ENCODE results near the gene PPP1CA. TPM values are rescaled to one million over a fixed set of nuclear protein-coding genes. Genes with fewer than 3 reads are reported as not detected.
A peak's percentile ranks its signal among the peaks of the same experiment; 100 is the strongest.

PPP1CA gene
- total RNA-seq, 1 donor from 2014 or later: 241 TPM

DNA sequence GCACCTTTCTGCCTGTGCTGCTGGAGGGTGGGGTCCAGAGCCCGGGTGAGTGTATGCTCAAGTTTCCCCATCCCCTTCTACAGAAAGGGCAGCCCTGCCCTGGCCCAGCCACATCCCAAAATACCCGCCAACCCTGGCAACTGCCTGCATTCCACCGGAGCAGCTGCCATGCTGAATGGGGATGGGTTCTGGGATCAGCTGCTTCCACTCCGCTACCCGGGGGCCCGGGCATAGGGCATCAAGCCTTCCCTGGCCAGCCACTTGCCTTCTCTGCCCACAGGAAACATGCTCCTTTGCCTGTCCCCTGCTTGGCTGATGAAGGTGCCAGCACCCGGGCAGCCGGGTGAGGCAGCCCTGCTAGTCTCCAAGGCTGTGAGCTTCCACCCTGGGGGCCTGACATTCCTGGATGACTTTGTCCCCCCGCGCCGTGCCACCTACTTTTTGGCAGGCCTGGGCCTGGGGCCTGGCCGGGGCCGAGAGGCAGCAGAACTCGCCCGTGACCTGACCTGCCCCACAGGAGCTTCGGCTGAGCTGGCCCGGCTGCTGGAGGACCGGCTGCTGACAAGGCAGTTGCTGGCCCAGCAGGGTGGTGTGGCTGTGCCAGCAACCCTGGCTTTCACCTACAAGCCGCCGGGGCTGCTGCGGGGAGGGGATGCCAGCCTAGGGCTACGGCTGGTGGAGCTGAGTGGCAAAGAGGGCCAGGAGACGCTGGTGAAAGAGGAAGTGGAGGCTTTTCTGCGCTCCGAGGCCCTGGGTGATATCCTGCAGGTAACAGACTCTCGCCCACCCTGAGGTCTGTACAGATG lies 17.0 kb upstream of the PPP1CA start:
- peak; percentile 97 for DNase-seq (ENCODE audit: low read depth)

DNA sequence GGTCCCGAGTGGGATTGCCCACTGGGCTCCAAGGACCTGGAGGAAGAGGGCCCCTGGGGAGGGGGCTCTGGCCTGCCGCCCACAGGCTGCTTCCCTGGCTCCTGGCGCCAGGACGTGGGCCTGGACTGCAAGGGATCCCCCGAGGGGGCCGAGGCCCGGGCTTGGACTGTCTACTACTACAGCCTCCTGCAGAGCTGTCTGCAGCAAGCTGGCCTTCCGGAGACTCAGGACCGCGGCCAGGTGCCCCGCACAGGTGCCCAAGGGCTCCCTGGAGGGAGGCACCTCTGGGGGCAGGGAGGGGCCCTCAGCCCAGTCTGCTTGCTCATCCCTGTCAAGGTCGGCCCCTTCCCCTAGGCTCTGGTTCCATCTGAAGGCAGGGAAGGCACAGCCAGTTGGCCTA lies 15.8 kb upstream of the PPP1CA start:
- no peak for DNase-seq (ENCODE audit: low read depth)

DNA sequence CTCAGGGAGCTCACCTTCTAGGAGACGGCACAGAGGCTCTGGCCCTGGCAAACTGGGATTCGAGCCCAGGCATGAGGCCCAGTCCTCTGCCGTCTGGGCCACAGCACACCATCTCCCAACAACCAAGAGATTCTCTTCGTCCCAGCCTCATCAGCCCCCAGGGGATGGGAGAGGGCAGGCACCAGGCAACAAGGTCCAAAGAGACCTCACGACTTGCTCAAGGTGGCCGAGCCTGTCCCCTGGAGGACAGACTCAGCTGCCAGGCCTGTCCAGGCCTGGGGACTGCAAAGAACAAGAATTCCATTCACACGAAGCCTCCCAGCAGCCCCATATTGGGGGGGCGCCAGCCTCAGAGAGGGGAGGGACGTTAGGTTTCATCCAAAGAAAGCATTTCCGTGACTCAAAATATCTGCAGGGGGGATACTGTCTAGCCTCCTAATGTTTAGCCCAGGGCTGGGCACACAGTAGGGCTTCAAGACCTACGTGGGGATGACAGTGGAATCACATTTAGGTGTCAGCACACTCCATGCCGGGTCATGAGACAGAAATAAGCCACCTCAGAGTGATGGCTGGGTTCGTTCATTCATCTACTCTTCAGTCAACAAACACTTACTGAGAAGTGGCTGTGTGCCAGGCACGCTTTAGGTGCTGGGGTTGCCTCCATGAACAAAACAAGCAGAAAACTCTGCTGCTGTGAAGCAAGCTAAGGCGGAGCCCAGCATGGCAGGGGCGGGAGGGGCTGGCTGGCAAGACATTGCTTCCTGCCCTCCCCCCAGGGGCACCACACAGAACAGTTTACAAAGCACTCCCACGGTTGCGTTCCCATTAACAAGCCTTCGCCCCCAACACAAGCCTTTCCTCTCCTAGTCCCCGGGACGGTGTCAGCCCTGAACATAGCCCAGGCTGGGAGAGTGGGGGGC lies 15.0 kb upstream of the PPP1CA start:
- peak; percentile 60 for DNase-seq (ENCODE audit: low read depth)

DNA sequence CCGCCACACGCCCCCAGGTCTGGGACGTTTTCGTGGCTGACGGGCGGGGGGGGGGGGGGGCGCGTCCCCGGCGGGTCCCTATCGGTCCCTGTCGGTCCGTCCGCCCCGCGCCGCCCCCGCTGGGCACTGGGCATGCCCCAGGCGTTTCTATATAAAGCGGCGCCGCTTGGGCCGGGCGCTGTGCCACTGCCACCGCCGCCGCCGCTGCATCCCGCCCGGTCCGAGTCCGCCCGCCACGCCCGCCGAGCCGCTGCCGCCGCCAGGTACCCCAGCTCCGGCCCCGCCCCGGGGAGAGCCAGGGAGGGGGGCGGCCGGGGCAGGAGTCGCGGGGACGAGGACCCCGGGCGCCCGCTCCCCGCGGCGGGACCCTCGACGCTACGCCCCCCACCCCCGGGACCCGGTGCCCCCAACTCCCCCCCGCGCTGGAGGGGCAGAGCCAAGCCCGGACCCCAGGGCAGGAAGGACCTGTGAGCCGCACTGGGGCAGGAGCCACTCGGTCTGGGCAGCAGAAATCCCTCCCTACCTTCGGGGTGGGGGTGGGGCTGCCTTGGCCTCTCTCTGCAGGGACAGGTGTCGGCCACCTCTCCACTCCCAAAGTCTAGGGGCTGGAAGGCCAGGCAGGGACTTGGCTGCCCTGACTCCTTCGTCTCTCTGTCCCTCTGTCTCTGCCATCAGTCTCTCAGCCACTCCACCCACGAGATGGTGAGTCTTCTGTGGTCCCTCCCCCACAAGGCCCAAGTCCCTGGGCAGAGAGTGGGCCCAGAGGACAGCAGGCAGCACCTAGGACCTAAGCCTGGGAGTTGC lies 14.0 kb upstream of the PPP1CA start, which contains the start of gene CARNS1:
Gene CARNS1, plus strand, starts transcription at position 178 of the 804 bp plus-strand sequence. Its CDS starts 522 bp downstream, at position 700.
- DNase-seq (ENCODE audit: low read depth): peak; percentile 50

DNA sequence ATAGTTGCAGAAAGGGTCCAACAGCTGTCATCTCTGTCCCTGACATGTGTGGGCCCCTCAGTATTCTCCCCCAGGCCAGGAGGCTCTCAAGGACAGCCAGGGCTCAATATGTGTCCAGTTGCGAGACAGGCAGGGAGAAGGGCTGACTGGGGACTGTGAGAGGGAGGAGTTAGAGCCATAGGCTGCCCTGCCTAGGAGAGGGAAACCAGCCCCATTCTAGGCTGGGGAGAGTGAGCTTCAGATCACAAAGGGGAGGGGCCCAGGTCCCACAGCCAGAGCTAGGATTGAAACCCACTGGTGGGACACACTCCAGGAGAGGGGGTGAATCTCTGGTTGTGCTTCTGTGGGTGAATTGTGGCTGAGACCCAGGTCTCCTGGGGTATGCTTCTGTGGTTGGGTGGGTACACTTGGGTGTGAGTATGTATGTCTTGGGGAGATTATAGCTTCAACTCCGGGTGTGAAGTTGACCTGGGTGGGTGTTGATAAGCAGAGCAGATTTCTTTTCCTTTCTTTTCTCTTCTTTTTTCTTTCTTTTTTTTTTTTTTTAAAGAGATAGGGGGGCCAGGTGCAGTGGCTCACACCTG lies 11.7 kb upstream of the PPP1CA start:
- no peak for DNase-seq (ENCODE audit: low read depth)

DNA sequence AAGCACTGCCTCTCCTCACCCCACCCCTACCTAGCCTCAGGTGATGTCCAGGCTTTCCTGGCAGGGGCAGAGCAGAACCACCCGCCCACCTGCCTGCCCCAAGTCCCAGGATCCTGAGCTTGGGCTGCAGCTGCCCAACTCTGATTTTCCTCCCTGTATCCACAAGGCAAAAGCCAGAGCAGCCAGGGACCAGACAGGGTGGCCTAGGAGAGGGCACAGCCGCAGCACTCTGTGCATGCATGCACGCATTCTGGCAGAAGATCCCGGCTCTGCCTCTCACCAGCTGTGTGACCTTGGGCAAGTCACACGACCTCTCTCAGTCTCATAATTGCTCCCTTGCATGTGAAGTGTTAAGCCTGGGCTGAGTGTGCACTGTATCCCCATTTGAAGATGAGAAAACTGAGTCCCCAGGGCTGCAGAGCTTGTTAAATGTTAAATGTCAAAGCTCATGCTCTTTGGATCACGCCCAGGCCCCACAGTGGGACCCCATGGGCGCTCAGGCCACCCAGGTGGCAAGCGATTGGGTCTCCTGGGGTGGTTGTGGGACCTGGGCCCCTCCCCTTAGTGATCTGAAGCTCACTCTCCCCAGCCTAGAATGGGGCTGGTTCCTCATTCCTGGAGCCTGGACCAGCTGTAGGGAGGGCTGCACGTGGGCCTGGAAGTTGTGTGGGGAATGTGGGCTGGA lies 11.0 kb upstream of the PPP1CA start:
- no peak for DNase-seq (ENCODE audit: low read depth)

DNA sequence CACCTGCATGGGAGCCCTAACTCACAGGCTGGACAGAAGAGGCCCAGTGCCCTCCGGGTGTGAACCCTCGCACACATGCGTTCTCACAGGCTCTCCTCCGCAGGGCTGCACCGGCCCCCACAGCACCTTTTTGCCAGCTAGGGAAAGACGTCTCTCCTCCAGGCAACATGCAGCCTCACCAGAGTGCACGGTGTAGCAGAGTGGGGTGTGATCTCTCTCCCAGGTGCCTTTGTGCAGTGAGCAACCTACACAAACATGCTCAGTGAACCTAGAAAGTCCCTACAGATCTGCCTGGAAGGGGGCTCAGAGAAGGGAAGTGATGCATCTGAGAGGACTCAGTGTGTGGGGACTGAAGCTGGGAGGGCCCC lies 10.1 kb upstream of the PPP1CA start:
- no peak for DNase-seq (ENCODE audit: low read depth)

DNA sequence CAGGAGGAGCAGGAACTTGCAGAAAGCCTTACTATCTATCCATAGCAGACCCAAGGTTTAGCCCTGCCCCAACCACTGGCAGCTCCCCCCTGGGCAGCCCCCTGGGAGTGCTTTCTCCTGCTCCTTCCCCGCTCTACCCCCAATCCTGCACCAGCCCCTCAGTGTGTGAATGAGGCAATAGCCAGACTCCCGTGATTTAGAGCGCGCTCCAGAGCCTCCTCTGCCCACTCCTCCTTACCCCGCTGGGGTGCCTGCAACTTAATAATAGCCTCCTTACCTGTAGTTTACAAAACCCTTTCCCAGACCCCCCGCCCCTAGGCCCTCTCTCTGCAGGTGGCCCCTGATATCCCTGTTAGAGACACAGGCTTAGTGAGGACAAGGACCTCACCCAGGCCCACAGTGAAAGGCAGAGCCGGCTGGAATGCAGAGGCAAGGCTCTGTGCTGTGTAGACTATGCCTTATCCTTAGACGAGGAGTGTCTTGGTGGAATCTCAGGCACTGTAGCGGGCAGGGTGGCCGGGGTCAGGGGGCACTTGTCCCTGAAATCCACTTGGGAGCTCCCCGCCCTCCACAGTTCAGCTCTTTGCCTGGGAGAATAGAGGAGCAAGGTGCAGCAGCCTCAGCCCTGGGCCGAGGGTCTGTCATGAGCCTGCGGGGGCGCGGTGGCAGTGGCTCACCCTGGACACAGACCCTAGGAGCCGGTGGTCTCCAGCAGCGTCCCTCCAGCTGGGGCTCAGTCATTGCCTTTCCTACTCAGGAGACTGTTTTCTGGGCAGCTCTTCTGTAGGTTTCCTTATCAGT lies 9.5 kb upstream of the PPP1CA start:
- no peak for DNase-seq (ENCODE audit: low read depth)

DNA sequence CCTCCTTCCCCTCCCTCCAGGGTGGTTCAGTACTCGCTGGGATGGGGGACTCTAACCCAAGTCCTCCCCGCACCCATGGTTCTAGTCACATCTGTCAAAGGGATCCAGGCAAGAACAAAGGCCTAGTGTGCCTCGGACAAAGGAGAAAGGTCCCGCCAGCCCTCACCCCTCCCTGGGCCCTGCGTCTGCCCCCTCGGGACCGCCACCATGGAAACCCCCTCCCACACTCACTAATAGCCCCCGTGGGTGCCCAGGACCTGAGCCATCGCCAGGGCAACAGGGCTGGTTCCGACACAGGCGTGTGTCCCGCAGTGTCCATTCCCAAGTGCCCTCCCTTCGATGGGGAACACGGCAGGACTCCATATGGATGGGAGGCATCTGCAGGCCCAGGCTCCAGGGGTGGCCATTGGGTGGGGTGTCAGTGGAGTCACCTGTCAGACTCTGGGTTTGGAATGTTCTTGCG lies 8.7 kb upstream of the PPP1CA start:
- DNase-seq (ENCODE audit: low read depth): no peak

DNA sequence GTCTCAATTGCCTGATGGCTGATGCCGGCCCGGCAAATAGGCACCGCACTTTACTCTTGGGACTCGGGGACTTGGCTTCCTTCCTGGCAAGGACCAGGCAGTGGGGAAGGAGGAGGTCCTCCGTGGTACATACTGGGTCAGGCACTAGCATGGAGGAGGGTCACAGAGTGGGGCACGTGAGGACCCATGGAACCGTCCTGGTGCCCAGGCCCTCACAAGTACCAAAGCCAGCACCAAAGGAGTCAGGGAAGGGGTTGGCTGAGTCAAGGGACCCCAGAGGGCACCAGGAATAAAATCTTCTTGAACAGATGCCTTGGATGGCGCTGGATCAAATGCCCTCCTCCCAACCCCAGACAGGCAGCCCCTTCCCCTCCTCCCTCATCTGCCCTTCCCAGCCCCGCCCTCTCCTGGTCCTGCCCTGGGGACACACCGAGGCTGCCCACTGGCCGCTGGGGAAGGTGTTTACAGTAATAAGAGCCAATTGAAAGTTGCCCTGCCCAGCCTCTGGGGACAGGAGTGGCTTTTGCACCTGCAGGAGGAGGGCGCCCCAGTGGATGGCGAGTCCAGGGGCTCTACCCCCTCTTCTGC lies 8.2 kb upstream of the PPP1CA start:
- no peak for DNase-seq (ENCODE audit: low read depth)

DNA sequence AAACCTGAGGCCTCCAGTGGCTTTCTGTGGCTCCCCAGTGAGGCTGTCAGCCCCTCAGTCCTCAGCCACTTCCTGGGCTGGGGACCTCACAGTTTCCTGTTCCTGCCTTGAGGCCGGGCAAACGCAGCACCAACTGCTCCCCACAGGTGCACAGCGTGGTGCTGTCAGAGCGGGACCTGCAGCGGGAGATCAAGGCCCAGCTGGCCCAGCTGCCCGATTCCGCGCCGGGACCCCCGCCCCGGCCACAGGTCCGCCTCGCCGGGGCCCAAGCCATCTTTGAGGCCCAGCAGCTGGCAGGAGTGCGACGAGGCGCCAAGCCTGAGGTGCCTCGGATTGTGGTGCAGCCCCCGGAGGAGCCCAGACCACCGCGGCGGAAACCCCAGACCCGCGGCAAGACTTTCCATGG lies 7.6 kb upstream of the PPP1CA start:
- no peak for DNase-seq (ENCODE audit: low read depth)

DNA sequence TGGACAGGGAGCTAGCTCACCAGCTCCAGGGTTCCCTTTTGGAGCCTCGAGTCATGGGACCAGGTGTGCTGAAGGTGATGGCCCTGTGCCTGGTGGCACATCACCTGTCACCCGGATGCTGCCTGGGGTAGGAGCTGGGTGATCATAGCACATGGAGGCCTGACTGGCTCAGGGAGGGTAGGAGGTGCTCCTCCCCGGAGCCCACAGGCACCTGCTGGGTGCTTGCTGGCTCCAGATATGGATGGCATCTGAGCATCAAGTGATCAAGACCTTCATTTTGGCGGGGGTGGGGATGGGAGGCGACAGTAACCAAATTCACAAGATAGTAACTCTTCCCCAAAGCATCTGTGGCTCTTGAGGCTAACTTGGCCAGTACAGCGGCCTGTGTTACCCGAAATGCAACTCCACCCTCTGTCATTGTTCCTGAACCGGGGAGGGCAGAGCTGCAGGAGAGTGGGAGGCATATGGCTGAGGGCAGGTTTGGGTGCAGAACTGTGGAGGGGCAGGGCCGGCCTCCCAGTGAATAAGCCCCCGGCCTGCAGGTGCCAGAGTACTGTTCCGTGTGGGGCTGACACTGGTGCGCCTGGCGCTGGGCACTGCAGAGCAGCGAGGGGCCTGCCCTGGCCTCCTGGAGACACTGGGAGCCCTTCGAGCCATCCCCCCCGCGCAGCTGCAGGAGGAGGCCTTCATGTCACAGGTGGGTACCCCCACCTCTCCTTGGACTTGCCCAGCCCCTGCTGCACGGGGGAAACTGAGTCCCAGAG lies 7.0 kb upstream of the PPP1CA start:
- no peak for DNase-seq (ENCODE audit: low read depth)

DNA sequence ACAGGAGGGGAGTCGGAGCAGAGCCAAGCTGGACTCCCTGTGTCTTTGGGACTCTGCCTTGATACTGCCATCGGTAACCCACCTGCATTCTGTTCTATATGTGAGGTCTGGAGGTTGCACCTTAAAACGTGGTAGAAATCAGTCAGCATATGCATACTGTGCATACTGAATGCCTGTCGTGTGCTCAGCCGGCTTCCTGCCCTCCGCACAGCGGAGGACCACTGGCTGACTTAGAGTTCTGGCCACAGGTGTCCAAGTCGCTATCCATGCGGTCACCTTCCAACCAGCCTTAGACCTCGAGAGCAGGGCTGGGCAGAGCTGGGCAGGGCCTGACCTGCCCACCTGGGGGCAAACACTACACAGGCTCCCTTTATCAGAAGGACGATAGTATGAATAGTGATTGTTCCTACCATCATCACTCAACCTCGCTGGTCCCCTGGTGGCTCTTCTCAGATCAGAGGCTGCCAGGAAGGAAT lies 6.1 kb upstream of the PPP1CA start:
- no peak for DNase-seq (ENCODE audit: low read depth)

DNA sequence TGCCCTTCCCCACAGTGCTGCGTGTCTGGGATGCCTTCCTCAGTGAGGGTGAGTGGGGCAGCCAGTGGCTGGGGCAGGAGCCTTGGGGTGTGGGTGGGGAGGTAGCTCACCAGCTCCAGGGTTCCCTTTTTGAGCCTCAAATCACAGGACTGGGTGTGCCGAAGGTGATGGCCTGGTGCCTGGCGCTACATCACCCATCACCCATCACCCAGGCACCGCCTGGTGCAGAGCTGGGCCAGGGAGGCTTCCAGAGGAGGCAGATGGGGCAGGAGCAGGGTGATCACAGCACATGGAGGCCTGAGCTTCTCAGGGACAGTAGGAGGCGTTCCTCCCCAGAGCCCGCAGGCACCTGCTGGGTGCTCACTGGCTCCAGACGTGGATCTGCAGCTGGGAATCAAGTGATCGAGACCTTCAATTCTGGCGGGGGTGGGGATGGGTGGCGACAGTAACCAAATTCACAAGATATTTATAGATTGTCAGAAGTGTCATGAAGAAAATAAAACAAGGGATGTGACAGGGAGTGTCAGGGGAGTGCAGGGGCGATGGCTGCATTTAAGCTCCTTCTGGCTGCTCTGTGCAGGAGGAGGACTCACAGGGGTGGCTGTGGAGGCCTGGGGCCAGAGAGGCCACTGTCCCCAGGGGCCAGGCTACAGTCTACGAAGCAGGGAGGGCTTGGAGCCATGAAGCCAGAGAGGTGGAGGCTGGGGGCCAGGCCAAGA lies 5.5 kb upstream of the PPP1CA start:
- DNase-seq (ENCODE audit: low read depth): peak; percentile 49

DNA sequence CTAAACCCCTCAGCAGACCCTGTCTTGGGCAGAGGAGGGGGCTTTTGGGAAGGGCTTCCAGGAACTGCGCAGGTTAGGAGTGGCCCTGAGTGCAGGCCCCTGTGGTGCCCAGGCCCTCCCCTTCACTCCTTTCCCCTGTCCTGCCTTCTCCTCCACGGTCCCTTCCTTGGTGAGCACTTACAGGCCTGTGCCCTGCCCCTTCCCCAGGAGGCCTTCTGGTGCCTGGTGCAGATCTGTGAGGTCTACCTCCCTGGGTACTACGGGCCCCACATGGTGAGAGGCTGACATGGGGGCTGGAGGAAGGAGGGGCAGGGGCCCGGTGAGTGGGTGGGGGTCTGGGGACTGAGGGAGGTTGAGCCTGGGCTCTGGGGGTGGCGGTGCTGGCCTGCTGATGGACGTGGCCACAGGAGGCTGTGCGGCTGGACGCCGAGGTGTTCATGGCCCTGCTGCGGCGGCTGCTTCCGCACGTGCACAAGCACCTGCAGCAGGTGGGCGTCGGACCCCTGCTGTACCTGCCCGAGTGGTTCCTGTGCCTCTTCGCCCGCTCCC lies 4.8 kb upstream of the PPP1CA start:
- DNase-seq (ENCODE audit: low read depth): no peak

DNA sequence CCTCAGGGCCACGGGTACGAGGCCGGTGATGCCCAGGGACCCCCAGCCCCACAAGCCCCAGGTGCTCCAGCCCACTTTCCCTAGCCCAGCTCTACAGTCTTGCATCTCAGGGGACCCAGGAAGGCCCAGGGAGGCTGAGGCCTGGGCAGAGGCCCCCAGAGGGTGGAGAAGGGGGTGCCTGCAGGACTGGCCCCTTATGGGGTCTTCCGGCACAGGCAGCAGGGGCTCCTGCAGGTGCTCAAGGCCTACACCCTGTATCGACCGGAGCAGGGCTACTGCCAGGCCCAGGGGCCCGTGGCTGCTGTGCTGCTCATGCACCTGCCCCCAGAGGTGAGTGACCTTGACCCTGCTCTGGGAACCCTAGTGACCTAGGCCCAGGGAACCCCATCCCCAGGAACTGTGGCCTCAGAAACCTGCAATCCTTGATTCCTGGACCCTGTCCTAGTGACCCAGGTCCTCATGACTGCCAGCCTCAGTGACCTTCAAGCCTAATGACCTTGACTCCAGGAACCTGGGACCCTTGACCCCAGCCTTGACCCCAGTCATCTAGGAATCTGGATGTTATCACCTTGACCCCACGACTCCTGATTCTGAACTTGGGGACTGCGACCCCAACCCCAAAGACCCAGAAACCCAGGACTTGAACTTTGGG lies 4.2 kb upstream of the PPP1CA start:
- DNase-seq (ENCODE audit: low read depth): no peak

DNA sequence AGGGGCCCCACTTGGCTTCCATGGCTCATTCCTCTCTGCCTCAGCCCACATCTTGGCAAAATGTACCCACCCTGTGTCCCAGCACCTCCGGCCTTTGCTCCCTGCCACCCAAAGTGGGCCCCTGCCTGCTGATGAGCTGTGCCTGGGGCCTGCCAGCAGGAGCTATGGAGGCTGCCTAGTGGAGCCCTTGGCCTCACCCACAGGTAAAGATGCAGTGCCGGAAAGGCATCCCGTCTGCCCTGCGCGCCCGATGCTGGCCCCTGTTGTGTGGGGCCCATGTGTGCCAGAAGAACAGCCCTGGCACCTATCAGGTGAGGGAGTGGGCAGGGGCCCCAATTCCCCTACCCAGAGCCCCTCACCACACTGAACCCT lies 3.5 kb upstream of the PPP1CA start:
- no peak for DNase-seq (ENCODE audit: low read depth)

Measured in myocyte (in vitro differentiated cells).